DMS114 treated with DMSO at 0.1 percent for 48 hours (cell line): ENCODE measurements around the gene GOLGA5.
"Not testable (repeated sequence)": the region's sequence is repeated elsewhere in the genome, so short reads cannot be mapped to it uniquely, and the experiment has no call there.

Experiments
- DNase-seq: peaks from one replicate; lab custom pipeline; 2025; ENCODE audit not compliant: unreplicated experiment; lab: John Stamatoyannopoulos, UW

Gene GOLGA5

DNA sequence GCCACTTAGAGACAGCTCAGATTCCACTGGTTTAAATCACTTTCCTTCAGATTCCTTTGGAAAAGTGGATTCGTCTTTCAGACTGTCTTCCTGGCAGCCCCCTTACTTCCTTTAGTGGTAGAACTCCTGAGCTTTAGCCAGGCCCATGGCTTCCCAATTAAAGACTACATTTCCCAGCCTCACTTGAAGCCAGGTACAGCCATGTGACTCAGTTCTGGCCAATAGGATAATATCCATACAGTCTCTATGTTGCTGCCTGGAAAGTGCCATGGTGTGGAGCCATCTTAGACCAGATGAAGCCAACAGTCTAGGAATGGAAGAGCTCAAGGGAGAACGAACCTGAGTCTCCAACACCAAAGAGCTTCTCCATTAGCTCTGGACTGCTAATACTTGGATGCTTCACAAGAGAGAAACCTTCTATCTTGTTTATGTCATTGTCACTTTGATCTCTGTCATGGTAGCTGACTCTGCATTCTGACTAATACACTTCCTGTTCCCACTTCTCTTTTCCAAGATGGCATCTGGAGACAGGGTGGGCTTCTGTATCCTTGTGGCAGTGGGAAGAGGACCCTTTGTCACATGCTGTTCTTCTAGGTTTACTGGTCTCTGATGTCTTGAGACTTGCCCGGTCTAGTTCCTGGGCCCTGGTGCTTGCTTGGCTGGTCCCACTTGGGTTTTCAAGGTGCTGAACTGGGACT is 15.1 kb upstream of the GOLGA5 start:
- DNase-seq = not testable (repeated sequence)

DNA sequence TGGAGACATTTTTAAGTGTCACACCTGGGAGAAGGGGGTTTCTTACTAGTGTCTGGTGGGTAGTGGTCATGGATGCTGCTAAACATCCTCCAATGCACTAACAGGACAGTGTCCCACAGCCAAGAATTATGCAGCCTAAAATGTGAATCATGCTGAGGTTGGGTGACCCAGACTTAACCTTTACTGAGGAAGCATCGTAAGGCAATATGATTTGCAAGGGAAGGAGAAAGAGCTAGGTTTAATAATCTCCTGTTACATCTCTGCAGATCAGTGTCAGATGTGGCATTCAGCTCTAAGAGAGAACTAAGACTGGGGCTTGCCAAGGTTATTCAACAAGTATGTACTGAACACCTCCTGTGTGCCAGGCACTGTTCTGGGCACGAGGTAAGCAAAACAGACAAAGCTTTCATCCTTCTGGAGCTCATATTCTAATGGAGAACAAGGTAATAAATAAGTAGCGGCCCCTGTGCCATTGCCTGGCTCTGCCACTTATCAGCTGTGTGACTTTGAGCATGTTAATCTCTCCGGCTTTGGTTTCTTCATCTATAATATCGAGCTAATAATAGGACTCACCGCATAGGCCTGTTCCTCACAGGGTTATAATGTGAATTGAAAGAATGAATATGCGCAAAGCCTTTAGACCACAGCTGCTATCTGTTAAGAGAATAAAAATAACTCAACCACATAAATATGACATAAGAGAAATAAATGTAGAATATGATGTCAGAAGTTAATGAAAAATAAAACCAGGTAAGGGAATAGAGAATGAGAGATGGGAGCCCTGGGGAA is 13.5 kb upstream of the GOLGA5 start:
- no peak for DNase-seq

DNA sequence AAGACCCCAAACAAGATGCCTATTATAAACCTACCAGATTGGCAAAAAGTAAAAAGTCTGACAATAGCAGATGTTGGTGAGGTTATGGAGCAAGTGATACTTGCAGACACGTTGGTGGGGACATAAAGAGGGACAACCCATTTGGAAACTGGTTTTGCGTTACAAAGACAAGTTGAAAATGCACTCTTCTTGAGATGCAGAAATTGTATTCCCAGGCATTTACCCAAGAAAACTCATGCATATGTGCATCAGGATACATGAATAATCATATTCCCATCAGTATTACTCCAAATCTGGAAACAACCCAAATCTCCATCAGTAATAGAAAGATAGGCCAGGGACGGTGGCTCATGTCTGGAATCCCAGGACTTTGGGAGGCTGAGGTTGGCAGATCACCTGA is 12.8 kb upstream of the GOLGA5 start:
- DNase-seq = no peak

DNA sequence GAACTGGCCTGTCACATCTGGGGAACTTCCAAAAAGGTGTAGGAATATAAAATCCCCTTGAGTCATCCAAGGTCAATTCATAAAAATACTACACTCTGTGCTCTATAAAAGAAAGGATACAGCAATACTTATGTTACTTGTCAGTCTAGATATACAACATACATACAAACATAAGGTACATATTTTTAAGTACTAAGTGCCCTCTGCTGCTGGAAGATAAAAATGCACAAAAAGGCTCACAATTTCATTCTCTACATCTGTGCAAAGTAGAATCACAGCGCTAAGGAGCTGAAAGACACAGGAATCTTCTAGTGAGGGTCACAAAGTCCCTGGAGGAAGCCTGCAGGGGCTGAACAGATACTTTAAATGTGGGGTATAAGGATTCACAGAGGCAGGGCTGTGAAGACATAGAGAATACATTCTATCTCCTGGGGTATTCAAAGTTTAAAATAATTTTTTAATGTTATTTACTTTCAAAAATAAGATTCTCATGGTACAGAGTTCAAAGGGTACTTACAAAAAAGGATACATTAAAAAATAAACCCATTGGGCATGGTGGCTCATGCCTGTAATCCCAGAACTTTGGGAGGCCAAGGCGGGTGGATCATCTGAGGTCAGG is 10.2 kb upstream of the GOLGA5 start:
- peak; percentile 75 for DNase-seq

DNA sequence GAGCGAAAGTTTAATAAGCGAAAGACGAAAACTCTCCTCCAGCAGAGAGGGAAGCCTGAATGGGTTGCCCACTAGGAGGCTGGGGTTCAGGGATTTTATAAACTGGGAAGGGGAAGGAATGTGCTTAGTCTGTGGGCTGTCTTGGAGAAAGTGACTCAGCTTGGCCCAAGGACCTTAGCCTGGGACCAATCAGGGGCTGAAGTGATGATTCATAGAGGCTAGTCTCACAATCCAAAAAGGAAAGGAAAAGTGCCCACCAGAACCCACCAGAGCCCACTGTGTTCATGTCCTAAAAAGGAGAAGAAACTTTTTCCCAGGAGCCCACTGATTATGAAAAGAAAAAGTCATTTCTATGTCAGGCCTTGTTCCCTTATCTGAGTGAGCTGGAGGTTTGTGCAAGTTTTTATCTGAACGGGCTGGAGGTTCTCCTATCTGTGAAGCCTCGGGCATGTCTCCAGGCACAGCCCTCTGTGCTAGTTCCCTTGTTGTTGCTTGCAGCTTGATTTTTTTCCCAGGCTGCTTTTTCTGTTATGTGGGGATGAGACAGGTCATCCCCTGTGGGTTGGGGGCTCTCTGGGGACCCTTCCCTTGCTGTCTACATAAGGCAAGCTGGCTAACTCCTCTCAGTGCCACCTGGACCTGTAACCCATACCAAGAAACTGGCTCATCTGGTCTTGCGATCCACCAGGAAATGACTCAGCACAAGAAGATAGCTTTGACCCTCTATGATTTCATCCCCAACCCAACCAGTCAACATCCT is 8.3 kb upstream of the GOLGA5 start:
- DNase-seq = no peak

DNA sequence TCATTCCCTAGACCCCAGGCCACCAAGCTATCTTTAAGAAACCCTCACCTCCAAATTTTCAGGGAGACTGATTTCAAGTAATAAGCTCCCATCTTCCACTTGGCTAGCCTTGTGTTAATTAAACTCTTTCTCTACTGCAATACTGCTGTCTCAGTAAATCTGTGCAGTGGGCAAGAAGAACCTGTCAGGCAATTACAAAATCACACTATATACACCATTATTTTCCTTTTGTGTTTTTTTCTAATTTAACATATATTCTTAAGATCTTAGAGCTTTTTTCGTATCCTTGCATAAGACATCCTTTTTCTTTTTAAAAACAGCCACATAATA is 7.7 kb upstream of the GOLGA5 start:
- DNase-seq = no peak

DNA sequence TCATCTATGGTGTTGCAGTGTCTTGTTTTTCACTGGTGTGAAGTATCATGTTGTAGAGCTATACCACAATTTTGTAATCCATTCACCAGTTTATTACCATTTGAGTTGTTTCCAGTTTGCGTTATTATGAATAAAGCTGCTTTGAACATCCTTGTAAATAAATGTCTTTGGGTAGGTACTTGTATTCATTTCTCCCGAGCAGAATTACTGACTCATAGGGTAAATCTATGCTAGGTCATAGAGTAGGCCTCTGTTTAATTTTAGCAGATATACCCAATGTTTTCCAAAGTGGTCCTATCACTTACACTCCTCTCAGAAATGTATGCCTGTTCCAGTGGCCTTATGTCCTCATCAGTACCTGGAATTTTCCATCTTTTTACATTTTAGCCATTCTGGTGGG is 6.6 kb upstream of the GOLGA5 start:
- DNase-seq = no peak

DNA sequence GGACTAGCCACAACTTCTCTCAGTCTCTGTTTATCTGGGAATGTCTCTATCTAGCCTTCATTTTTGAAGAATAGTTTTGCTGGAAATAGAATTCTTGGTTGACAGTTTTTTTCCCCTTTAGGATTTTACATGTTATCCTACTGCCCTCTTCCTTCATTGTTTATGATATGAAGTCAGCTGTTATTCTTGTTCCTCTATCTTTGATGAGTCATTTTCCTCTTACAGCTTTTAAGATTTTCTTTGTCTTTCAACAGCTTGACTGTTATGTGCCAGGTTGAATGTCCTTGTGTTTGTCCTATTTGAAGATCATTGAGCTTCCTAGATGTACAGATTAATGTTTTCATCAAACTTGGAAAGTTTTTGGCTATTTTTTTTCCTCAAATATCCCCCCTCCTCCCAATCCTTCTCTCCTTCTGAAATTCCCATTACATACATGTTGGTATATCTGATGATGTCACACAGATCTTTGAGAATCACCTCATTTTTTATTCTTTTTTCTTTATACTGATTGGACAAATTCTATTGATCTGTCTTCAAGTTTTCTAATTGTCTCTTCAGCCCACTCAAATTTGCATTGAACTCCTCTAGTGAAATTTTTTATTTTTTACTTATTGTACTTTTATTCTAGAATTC is 4.5 kb upstream of the GOLGA5 start:
- no peak for DNase-seq

DNA sequence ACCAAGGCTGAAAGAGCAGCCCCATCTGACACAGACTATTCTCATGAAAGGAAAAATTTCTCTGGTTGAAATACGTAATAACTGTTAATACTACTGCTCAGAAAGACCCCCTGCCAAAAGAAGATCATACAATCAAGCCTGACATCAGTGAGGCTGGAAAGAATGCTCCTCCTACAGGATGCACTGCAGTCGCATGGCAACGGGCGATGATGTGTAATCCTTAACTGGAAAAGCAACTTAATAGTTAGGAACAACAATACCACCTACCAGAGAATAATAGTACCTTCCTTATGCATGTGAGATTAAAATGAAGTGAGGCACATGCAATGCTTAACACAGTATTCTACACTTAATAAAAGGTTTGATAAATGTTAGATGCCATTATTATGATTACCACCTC is 1.2 kb upstream of the GOLGA5 start:
- no peak for DNase-seq

DNA sequence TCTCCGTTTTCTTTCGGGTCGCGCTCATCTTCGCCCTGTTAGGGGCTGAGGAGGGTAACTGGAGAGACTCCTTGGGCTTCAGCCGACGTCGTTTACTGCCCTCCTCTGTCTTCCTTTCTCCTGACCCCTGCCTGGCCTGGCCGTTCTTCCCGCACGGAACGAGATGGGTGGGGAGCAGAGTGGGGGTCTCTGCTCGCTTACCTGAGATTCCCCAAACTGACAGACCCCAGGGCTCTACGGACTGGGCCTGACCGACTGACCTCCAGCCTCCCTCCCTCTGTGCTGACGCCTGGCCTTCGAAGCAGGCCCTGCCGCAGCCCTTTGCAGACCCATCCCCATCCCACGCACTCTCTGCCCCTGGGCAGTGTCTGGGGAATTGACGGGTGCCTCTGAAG is 439 bp downstream of the GOLGA5 start:
- DNase-seq = no peak

DNA sequence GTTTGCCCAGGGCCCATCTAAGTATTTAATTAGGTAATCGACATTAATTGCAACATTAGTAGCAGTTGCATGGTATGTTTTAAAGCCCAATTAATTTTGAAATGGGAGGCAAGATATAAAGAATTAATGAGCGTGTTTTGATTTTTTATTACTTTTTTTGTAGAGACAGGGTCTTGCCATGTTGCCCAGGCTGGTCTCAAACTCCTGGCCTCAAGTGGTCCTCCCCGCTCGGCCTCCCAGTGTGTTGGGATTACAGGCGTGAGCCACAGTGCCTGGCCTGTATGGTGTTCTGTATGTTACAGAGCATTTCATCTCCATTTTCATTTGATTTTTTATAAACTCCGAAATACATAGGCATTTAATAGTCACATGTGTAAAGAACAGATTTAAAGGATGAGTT is 856 bp downstream of the GOLGA5 start:
- DNase-seq = no peak

DNA sequence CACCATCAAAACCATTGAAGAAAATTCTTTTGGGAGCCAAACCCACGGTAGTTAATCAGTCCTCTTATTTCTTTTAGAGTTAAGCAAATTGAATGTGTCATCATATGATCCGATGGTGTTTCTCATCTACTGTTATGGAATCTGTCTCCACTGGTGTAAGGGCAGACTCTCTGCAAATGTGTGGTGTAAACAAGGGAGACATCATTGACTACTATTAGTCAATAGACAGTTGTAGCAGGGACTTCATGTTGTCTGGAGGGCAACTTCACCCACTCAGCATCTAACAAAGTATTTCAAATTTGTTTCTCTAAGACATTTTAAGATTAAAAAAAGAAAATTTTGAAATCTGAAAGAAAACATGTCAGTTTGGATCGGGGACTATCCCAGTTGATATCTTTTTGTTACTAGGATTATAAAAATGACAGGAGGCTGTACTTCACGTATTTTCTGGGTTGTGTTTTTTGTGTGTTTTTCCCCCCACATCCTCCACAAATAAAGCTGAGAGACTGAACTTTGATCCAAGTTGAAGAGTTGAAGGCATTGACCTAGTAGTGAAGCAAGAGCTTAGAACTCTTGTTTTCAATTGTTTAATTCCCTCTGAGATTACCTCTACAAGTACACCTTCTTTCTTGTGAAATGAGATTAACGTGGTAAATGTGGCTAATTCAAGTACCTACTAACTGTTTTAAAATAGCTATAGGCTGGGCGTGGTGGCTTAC is 4.0 kb downstream of the GOLGA5 start:
- DNase-seq = no peak

DNA sequence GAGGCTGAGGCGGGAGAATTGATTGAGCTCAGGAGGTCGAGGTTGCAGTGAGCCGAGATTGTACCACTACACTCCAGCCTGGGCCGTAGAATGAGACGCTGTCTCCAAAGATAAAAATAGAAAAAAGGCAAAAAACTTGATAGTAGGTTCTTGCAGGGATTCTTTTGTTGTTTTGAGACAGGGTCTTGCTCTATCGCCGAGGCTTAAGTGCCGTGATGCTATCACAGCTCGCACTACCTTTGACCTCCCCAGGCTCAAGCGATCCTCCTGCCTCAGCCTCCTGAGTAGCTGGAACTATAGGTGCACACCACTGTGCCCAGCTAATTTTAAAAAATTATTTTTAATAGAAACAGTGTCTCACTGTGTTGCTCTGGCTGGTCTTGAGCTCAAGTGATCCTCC is 4.7 kb downstream of the GOLGA5 start:
- no peak for DNase-seq

DNA sequence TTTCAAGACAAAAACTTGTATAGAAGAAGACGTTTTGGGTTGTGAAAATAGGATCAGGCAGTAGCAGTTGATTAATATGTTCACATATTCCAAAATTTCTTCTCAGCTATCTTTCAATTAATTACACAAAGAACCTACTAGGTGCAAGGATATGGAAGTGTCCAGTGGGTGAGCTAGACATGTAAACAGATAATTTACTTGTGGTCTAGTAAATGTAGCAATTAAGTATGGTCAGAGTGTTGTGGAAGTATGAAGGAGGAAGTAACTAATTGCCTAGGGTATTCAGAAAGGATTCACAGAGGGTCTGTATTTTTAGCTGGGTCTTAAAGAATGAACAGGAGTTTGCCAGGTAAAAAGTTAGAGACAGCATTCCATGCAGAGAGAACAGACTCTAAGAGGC is 5.9 kb downstream of the GOLGA5 start:
- no peak for DNase-seq

DNA sequence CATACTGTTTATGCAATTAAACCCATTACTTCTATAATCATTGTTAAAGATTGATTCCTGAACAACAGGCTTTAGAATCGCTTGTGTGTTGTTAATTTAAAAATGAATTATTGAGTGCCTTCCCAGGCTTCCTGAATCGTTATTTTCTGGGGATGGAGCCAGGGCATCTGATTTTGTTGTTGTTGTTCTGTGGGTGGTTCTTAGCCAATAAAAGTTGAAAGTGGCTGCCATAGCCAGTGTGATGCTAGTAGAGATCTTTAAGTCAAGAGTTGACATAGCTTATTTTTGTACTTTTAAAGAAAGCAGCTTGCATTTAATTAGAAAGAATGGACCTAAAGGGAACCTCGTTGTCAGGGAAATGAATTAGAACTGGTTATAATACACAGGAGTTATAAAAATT is 6.4 kb downstream of the GOLGA5 start:
- no peak for DNase-seq

DNA sequence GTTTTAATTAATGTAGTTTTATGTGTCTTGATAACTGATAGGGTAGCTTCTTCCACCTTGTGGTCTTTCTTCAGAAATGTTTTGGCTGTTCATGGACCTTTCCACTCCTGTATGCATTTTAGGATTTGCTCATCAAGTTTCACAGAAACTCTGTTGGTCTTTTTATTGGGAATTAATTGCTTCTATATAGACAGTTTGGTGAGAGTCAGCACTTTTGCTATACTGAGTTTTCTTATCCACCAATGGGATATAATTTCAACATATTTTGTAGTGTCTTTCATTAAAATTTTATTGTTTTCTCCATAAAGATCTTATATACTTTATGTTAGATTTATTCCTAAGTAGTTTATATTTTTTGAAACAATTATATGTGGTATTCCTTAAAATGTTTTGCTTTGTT is 7.8 kb downstream of the GOLGA5 start:
- DNase-seq = no peak

DNA sequence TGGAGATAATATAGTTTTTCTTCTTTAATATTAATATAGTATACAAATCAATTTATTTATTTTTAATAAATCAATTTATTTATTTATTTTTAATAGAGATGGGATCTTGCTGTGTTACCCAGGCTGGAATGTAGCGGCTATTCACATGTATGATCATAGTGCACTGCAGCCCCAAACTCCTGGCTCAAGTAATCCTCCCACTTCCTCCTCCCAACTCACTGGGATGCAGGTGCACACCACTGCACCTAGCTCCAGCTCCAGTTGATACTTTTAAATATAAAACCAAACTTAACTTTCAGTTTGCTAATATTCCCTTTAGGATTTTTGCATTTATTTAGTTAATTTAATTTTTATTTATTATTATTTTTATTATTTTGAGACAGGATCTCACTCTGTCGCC is 8.6 kb downstream of the GOLGA5 start:
- no peak for DNase-seq

DNA sequence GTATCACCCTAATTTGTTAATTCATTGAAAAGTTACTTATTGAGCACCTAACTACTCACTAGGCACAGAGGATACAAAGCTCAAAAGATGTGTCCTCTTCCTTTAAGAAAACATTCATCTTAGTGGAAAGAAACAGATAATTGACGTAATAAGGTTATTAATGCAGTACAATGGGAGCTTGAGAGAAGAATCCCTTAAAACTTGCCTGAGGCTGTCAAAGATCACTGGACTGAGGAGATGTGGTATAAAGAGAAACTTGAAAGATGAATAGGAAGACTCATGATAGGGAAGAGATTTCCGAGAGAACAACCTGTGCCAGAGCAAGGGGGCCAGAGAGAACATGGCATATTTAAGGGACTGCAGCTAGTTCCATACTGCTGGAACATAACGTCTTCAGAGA is 19.1 kb downstream of the GOLGA5 start:
- DNase-seq = no peak

DNA sequence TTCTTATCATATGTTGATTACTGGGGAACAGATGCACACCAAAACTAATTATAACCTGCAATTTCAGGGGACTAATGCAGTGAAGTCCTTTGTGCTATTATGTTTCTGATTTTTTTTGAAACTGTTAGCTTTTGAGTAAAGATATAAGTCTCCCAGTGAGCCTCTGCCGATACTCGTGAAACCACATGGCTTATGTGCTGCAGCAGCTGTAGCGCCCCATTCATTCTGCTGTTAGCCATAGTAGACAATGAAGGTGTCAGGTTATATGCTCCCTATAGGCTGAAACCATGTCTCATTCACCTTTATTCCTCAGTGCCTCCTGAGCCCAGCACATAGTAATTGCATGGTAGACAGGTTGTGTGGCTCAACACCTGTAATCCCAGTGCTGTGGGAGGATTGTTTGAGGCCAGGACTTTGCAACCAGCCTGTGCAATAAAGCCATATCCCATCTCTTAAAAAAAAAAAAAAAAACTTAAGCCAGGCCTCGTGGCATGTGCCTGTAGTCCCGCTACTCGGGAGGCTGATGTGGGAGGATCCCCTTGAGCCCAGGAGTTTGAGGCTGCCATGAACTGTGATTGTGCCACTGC is 25.0 kb downstream of the GOLGA5 start:
- no peak for DNase-seq
